ENCODE results near the gene ACOX3. TPM values are rescaled to one million over a fixed set of nuclear protein-coding genes. Genes with fewer than 3 reads are reported as not detected.
"Not testable (repeated sequence)": the region's sequence is repeated elsewhere in the genome, so short reads cannot be mapped to it uniquely, and the experiment has no call there.

ACOX3 gene
- total RNA-seq, 1 donor from 2014 or later, result 12.2 TPM

DNA sequence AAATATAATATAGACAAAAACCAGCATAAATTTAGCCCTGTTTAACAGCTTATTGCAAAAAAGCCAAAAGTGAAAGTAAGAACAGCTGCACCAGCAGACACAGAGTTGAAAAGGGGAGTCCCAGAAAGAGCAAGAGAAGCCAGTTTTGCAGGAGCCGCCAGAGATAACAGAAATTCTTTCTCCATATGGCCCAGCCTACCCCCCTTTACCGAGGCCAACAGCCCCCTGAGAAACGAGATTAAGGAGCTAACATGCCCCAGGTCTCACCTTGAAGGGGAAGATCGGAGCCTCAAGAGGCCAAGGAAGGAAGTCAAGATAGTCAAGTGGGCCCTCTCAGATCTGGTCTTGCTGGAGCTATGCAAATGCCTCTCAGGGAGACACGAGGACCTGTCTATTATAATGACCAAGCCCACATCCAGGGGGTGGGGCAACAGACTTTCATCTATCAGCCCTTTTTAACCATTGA, 4.8 kb downstream of the ACOX3 start:
- intact Hi-C loops (cut with micrococcal nuclease), result no loop called here

DNA sequence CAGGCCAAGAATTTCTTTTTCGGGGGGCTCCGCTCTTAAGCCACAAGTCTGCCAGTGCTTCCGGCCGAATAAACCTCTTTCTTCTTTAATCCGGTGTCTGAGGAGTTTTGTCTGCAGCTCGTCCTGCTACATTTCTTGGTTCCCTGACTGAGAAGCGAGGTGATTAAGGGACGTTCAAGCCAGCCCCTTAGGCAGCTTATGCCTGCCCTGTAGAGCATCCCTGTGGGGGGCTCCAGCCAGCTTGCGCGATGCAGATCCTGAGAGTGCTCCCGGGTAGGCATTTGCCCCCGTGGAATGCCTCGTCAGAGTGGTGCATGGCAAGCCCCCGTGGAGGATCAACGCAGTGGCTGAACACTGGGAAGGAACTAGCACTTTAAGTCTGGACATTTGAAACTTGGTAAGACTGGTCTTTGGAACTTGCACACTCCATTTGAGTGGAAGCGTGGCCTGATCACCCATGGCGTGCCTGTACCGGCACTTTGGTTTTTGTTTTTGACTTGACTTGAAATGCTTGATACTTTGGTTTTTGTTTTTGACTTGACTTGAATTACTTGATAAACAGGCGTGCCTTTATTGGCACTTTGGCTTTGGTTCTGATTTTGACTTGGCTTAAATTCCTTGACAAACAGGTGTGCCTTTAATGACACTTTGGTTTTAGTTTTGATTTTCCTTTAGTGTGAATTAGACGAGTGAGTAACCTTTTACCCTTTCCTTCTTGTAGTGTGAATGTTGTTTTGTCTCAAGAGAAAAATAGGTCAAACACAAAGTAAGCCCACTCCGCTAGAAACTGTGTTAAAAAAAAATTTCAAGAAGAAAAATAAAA, 6.1 kb downstream of the ACOX3 start:
- intact Hi-C loops (cut with micrococcal nuclease), result no loop called here

DNA sequence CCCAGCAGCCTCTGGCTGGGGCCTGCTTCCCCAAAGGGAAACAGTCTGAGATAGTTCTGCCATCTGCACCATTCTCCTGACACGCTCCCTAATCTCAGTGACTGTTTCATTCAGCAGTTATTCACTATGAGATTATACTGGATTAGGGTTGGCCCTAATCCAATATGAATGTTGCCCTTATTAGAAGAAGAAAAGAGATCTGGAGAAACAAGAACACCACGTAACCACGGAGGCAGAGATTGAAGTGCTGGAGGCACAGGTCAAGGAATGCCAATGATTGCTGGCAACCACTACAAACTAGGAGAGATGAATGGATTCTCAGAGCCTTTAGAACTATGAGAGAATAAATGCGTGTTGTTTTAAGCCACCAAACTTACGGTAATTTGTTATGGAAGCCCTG, 7.4 kb downstream of the ACOX3 start:
- intact Hi-C loops (cut with micrococcal nuclease), result no loop called here

DNA sequence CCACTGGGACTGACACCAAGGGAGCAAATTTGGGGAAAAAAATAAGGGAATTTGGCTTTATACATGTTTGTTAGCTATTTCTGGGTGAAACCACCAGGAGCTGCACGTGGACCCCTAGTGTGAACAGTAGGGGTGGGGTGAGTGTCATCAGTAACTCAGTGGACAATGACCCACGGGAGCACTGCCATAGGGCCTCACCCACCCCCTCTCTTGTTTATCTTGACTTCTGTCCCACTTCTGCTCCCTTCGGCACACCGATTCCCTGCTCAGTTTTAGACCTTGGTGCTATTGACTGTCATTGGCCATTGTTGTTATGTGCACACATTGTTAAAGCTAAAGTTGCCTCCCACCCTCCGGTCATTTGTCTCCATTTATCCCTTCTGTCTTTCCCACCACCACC, 9.0 kb downstream of the ACOX3 start:
- intact Hi-C loops (cut with micrococcal nuclease), result no loop called here

DNA sequence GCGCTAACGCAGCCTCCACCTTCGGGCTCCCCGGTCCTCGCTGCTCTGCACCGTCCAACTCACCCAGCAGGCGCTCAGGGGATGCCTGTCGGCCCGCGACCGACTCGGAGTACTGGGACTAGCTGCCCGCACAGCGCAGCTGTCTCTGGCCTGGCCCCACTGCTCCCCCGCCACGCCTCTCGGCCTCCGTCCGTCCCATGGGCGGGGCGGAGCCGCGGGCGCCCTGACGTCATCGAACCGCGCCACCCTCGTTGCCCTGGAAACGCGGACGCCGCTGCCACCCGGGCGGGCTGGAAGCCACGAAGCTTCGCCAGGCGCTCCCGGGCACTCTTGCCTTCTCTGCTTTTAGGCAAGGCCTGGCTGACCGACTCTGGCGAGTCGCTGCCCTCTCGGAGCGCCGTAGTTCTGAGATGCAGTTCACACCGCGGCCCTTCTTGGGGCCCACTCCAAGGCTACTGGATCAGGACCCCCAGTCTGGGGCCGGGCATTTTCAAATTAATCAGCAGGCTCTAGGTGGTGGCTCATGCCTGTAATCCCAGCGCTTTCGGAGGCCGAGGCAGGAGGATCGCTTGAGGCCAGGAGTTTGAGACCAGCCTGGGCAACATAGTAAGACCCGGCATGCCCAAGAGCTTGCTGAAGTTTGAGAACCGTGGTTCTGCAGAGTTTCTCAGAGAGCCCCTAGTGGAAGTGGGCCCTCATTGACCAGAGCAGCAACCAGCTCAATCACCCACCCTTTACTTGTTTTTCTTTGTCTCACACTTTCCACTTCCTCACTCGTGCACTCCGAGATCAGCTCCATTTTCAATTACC, 12.0 kb downstream of the ACOX3 start:
- intact Hi-C loops (cut with micrococcal nuclease), result loop anchor here (1.0 to 5.0 kb wide), 4 partner anchors 12 to 461 kb away; partner anchors contain the start of genes ABLIM2, ACOX3 and TRMT44

DNA sequence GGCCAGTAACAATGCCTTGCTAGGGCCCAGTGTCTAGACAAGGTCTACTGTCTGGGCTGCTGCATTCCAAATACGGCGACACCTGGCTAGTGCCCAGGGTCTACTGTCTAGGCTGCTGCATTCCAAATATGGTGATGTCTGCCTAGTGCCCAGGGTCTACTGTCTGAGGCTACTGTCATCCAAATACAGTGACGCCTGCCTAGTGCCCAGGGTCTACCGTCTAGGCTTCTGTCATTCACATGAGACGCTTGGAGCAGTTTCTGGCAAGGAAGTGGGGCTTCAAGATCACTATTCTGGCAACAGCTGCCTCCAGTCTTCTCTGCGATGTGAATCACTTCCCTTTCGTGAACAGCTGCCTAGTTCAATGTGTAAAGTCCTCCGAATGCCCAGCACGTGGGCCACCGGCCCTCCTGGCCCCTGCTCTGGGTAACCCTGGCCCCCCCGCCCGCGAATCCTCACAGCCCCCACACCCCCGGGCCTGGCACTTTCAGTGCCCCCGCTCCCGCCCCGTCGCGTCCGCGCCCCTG, 12.7 kb downstream of the ACOX3 start:
- intact Hi-C loops (cut with micrococcal nuclease), result loop anchor here (1.0 to 5.0 kb wide), 4 partner anchors 12 to 461 kb away; partner anchors contain the start of genes ABLIM2, ACOX3 and TRMT44

DNA sequence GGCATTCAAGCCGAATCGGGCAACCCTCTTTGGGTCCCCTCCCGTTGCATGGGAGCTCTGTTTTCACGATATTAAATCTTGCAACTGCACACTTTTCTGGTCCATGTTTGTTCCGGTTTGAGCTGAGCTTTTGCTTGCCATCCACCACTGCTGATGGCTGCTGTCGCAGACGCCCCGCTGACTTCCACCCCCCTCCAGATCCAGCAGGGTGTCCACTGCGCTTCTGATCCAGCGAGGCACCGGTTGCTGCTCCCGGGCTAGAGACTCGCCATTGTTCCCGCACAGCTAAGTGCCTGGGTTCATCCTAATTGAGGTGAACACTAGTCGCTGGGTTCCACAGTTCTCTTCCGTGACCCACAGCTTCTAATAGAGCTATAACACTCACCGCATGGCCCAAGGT, 13.3 kb downstream of the ACOX3 start:
- intact Hi-C loops (cut with micrococcal nuclease), result loop anchor here (5.0 kb wide), 1 partner anchor 460 kb away; no protein-coding TSS in a partner anchor

DNA sequence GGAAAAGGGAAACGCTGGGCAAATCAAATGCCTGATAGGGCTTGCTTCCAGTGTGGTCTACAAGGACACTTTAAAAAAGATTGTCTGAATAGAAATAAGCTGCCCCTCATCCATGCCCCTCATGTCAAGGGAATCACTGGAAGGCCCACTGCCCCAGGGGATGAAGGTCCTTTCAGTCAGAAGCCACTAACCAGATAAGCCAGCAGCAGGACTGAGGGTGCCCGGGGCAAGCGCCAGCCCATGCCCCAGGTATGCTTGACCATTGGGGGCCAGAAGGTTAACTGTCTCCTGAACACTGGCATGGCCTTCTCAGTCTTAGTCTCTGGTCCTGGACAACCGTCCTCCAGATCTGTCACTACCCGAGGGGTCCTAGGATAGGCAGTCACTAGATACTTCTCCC, 17.7 kb downstream of the ACOX3 start:
- intact Hi-C loops (cut with micrococcal nuclease), result no loop called here

DNA sequence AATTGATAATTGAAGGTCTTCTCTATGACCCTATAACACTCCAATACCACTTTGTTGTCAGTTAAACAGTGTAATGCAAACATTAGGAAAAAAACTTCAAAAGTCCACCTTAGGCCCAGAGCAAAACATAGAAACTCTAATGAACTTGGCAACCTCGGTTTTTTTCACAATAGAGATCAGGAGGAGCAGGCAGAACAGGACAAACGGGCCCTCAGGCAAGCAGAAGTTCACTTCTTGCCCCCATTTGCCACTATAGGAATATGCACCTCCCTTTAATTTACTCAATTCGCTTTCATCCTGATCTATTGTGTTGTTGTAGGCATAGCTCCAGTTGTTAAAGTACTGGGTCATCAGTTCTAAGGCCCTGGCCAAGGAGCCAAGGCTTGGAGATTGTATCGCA, 18.2 kb downstream of the ACOX3 start:
- intact Hi-C loops (cut with micrococcal nuclease), result no loop called here

DNA sequence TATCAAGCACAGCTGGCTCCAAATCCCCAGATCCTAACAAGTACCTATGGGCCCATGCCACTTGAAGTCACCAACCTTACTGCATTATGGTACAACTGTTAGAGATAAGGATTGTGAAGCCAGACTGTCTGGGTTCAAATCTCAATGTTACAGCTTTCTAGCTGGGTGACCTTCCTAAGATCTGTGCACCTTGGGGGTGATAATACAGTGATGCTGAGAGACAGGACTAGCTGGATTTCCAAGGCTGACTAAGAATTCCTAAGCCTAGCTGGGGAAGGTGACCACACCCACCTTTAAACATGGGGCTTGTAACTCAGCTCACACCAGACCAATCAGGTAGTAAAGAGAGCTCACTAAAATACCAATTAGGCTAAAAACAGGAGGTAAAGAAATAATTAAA, 20.4 kb downstream of the ACOX3 start:
- intact Hi-C loops (cut with micrococcal nuclease), result not testable (repeated sequence)

DNA sequence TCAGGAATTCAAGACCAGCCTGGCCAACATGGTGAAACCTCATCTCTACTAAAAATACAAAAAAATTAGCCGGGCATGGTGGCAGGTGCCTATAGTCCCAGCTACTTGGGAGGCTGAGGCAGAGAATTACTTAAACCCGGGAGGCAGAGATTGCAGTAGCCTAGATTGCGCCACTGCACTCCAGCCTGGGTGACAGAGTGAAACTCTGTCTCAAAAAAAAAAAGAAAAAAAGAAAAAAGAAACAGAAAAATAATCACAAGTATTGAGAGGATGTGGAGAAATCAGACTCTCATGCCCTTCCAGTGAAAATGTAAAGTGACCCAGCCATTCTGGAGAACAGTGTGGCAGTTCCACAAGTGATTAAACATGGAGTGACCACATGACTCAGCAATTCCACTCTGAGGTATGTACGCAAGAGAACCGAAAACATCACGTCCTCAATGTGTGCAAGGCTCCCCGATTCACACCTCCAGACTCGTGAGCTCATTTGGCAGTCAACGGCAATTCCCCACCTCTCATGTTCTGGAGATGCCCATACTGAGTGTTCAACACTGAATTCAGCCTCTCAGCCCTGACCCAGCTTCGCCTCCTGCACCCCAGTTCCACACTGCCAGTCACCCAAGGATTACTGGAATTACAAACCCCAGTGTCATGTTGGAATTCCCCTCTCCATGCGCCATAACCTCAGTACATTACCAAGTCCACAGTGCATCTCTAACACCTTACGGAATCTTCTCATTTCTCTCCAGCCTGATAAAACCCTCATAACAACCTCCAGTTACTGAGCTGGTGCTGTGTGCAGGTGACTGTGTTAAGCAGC, 21.1 kb downstream of the ACOX3 start:
- intact Hi-C loops (cut with micrococcal nuclease), result no loop called here

DNA sequence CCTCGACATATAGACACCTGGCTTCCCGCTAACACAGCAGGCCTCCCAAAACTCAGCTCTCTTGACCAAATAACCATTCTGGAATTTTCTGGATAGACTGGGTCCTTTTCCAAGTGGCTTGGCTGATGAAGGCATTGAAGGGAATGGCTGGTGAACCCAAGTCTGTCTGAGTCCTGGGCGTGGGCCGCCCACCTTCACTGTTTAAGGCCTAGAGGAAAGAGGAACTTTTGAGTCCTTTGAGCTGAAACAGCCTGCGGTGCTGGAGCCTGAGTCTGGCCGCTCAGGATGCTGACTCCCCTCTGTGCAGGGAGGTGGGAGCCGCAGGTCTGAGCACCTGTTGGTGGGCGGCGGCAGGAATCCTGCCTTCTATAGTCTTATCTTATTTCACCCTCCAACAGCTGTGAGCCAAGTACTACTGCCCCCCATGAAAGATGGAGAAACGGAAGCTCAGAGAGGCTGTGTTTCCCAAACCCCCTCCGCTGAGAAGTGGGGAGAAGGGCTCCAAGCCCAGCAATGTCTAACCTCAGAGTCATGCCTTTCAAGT, 23.4 kb downstream of the ACOX3 start:
- intact Hi-C loops (cut with micrococcal nuclease), result no loop called here

DNA sequence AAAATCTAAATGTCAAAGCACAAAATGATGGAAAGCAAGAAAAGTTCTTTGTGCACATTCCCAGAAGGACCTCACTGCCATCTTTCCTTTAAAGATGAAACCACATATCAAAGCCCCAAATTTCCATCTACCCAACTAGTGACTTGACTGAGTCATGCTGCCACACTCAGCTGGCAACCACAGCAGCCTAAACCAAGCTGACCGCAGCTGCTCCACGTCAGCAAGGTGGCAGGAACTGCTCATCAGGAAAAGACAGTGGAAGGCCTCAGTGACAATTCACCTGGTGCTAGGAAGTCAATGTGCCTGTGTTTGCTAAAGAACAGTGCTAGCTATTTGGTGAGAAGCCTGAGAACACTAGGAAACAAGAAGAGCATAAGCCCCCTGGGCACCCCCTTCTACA, 26.1 kb downstream of the ACOX3 start:
- intact Hi-C loops (cut with micrococcal nuclease), result no loop called here

DNA sequence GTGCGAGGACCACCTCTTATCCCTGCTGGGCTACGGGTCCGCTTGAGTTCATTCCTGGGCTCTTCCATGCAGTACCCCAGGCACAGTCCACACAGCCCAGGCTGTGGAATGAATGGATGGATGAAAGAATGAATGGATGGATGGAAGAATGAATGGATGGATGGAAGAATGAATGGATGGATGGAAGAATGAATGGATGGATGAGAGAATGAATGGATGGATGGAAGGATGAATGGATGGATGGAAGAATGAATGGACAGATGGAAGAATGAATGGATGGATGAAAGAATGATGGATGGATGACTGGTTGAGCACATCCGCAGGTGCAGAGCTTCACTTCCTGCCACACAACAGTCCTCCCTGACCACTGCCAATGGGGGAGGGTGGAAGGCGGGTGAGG, 28.2 kb downstream of the ACOX3 start:
- intact Hi-C loops (cut with micrococcal nuclease), result no loop called here

DNA sequence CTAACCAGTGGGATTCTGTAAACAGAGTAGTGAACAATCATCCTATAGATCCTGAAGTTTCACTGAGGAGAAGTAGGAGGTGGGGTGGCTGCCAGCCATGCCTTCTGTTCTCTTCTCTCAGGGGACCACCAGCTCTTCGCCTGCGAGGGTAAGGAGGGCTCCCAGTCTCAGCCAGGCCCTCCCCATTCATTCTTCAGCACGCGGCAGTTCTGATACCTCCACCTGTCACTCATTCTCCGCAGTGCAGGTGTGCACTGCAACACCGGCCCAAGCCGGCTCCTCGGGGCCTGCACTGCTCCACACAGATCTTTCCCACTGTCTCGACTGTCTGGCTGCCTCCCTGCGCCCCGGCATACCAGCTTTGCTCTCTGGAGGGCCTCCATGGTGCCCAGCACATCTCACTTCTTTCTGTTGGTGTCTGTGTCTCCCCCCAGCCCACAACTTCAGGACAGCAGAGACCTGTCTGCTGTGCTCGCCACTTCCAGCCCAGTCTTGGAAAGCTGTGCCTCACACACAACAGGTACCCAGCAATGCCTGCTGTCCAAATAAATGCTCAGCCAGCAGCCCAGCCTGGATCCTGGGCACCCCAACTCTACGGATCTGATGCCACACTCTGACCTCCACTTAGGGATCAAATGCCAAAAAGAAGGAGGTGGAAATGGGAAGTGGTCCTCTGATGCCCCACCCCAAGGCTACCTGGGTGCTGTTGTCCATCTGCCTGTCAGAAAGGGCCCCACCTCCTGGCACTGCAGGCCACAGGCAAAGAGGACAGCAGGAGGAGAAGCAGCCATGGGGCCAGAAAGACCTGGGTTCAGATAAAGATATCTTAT, 29.0 kb downstream of the ACOX3 start:
- intact Hi-C loops (cut with micrococcal nuclease), result no loop called here

DNA sequence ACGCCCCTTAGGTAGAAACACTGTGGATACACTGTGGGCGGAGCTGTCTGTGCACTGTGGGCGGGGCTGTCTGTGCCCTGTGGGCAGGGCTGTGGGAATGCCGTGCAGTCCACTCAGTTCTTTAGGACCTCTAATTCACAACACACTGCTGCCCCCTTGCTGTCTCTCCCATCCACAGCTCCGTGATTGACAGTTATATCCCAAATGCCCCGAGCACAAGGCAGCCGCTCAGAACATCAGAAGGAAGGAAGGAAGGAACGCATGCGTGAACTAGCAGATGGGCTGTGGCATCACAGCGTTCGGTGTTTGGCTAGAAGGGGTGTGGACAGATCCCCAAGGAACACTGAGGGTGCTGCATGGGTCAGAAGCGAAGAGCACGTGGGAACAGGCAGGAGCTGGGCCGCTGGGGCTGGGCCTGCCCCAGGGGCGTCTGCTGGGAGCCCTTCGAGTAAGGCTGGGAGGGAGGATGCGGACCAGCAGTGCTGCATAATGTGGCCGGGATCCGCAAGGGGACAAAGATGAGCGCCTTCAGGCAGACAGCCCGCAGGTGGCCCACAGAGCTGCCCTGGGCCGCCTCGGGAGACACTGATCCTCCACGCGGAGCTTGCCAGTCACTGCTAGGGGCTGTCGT, 29.8 kb downstream of the ACOX3 start:
- intact Hi-C loops (cut with micrococcal nuclease), result no loop called here

DNA sequence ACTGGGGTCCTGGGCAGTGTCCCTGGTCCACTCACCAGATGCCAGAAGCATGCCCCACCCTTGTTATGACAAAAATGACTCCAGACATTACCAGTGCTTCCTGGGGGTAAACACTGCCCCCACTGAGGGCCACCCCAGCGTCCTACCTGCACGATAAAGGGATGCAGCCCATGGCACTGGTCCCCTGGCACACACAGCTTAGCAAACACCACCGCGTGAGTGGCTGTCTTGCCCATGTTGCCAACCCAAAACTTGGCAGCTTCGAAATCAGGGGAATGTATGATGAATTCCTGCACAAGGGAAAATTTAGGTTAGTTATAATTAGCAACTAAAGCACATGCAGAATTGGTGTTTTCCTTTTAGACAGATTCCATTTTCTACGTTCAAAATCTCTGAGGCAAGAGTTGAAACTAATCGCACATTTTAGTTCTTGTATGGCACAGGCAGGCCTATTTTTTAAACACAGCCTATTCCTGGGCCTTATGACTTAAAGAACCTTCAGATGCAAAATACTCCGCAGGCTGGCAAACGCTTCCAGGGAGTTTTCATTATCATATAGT, 30.4 kb downstream of the ACOX3 start:
- intact Hi-C loops (cut with micrococcal nuclease), result no loop called here

DNA sequence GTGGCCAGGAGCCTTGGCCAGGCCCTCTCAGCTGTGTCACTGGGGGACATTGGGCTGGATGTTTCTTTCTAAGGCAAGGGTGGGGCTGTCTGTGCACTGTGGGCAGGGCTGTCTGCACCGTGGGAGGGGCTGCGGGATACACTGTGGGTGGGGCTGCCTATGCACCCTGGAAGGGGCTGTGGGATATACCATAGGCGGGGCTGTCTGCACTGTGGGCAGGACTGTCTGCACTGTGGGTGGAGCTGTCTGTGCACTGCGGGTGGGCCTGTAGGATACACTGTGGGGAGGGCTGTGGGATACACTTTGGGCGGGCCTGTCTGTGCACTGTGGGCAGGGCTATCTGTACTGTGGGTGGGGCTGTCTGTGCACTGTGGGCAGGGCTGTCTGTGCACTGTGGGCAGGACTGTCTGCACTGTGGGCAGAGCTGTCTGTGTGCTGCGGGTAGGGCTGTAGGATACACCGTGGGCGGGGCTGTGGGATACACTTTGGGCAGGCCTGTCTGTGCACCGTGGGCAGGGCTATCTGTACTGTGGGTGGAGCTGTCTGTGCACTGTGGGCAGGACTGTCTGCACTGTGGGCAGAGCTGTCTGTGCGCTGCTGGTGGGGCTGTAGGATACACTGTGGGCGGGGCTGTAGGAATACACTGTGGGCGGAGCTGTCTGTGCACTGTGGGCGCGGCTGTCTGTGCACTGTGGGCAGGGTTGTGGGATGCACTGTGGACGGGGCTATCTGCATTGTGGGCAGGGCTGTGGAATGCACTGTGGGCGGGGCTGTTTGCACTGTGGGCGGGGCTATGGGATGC, 31.1 kb downstream of the ACOX3 start:
- intact Hi-C loops (cut with micrococcal nuclease), result loop anchor here (1.0 to 2.0 kb wide), 2 partner anchors 19 to 31 kb away; partner anchors contain the start of genes ACOX3 and TRMT44

Measured in T-helper 2 cell treated with Interferon-gamma antibody and Interleukin-4, amounts not matched to agents 100 ng/mL and 5 ng/mL, for 36 hours (primary cell).